Embryonic facial prominence (tissue), 1 donor: ENCODE results near the gene KLHDC9.

Source experiments
- DNase-seq: peaks from one replicate; pipeline ENCODE4 v3.0.0-alpha.2; 2016; ENCODE audit errors: extremely low spot score

KLHDC9 gene

GRCh38 chr1:161076410-161076809, 21.8 kb upstream of the KLHDC9 start:
- DNase-seq = no peak

- no peak for DNase-seq
Measured at GRCh38 chr1:161077426-161077825, 20.7 kb upstream of the KLHDC9 start.

GRCh38 chr1:161079436-161080110, 18.6 kb upstream of the KLHDC9 start:
- no peak for DNase-seq

- DNase-seq = no peak
Measured at GRCh38 chr1:161080441-161081405, 17.4 kb upstream of the KLHDC9 start.

- no peak for DNase-seq
Measured at GRCh38 chr1:161081519-161081918, 16.6 kb upstream of the KLHDC9 start.

GRCh38 chr1:161082483-161082882, 15.7 kb upstream of the KLHDC9 start:
- no peak for DNase-seq

- no peak for DNase-seq
Measured at GRCh38 chr1:161082996-161083747, 15.0 kb upstream of the KLHDC9 start.

- no peak for DNase-seq
Measured at GRCh38 chr1:161083748-161084596, 14.2 kb upstream of the KLHDC9 start.

GRCh38 chr1:161084597-161084988, 13.6 kb upstream of the KLHDC9 start:
- no peak for DNase-seq

GRCh38 chr1:161085165-161085564, 13.0 kb upstream of the KLHDC9 start:
- no peak for DNase-seq

- no peak for DNase-seq
Measured at GRCh38 chr1:161086457-161086856, 11.7 kb upstream of the KLHDC9 start.

- DNase-seq = no peak
Measured at GRCh38 chr1:161088587-161089110, 9.5 kb upstream of the KLHDC9 start.

GRCh38 chr1:161089251-161089924, 8.8 kb upstream of the KLHDC9 start, which contains the start of gene NECTIN4:
TSS of gene NECTIN4 (minus strand) at chr1:161089558. CDS start at chr1:161089296, 262 bp downstream.
- no peak for DNase-seq

- no peak for DNase-seq
Measured at GRCh38 chr1:161089938-161090337, 8.2 kb upstream of the KLHDC9 start.

- DNase-seq = no peak
Measured at GRCh38 chr1:161090617-161091016, 7.5 kb upstream of the KLHDC9 start.

- DNase-seq = no peak
Measured at GRCh38 chr1:161091093-161091492, 7.1 kb upstream of the KLHDC9 start.

GRCh38 chr1:161091796-161092507, 6.2 kb upstream of the KLHDC9 start:
- no peak for DNase-seq

GRCh38 chr1:161092621-161093028, 5.5 kb upstream of the KLHDC9 start:
- DNase-seq = no peak

GRCh38 chr1:161094481-161094880, 3.7 kb upstream of the KLHDC9 start:
- no peak for DNase-seq

GRCh38 chr1:161095230-161095629, 2.9 kb upstream of the KLHDC9 start:
- DNase-seq = no peak
